ENCODE measurements around the gene GNA14. TPM values are rescaled to one million over a fixed set of nuclear protein-coding genes. Genes with fewer than 3 reads are reported as not detected.
A peak's percentile ranks its signal among the peaks of the same experiment; 100 is the strongest.

GNA14 gene
- total RNA-seq, 1 donor from 2014 or later: 0.14 TPM

DNA sequence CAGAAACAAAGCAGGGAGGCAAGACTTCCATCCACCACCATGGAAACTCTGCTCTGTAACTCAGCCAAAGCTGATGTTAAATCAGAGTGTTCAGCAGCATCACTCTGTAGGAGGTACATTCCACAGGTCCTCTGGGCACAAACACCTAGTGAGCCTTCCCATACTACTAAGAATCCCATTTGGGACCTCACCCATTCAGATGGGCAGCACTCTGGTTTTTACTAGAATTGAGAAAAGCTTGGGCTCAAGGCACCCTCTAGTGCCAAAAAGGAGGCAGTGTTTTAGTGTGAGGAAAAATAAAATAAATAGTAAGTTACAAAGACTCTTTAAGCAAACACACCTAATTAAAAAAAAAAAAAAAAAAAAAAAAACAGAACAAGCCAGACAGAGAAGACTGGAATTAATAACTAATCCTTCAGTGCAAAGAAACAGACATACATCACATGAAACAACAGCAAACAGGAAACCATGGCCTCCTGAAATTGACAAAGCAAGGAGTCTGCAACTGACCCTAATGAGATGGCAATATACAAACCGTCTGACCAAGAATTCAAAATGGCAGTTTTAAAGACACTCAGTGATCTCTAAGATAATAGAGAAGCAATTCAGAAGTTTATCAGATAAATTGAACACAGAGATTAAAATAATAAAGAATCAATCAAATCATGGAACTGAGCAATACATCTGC lies 159.5 kb downstream of the GNA14 start:
- Mint-ChIP-seq H3K4me1 (ENCODE audit: low read depth) (no peaks in the 10 kb centered on the region), H3K27ac (no peak overlapping the region), H3K4me3 (ENCODE audit: low read depth) (no peak overlapping the region), H3K9me3 (ENCODE audit: low read depth) (peaks cover 18% of the 10 kb centered on the region), H3K36me3 (ENCODE audit: insufficient read depth) (no peaks in the 10 kb centered on the region), H3K27me3 (no peaks in the 10 kb centered on the region)
- no peak for DNase-seq (ENCODE audit: low spot score, unreplicated experiment)
- TF ChIP-seq, protein P1, sequence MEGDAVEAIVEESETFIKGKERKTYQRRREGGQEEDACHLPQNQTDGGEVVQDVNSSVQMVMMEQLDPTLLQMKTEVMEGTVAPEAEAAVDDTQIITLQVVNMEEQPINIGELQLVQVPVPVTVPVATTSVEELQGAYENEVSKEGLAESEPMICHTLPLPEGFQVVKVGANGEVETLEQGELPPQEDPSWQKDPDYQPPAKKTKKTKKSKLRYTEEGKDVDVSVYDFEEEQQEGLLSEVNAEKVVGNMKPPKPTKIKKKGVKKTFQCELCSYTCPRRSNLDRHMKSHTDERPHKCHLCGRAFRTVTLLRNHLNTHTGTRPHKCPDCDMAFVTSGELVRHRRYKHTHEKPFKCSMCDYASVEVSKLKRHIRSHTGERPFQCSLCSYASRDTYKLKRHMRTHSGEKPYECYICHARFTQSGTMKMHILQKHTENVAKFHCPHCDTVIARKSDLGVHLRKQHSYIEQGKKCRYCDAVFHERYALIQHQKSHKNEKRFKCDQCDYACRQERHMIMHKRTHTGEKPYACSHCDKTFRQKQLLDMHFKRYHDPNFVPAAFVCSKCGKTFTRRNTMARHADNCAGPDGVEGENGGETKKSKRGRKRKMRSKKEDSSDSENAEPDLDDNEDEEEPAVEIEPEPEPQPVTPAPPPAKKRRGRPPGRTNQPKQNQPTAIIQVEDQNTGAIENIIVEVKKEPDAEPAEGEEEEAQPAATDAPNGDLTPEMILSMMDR (IDR thresholded peaks at IDR 0.05; ENCODE audit: unreplicated experiment): peak; percentile 52

DNA sequence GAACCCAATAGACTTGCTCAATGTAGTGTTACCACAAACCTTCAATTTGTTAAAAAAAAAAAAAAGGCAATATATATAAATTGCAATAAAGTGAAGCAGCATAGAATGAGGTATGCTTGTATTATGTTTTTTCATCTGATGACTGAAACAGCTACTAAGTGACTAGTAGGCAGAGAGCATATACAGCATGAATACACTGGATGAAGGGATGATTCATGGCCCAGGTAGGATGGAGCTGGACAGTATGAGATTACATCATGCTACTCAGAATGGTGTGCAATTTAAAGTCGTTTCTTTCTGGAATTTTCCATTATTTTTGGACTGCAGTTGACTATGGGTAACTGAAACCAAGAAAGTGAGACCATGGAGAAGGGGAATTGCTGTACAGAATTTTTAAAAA lies 161.2 kb downstream of the GNA14 start:
- Mint-ChIP-seq H3K36me3 (ENCODE audit: insufficient read depth) (no peaks in the 10 kb centered on the region), H3K4me1 (ENCODE audit: low read depth) (no peaks in the 10 kb centered on the region), H3K27ac (no peak overlapping the region), H3K27me3 (peaks cover 3% of the 10 kb centered on the region), H3K4me3 (ENCODE audit: low read depth) (no peak overlapping the region), H3K9me3 (ENCODE audit: low read depth) (peaks cover 17% of the 10 kb centered on the region)
- TF ChIP-seq, protein P1 (IDR thresholded peaks at IDR 0.05; ENCODE audit: unreplicated experiment): no peak
- DNase-seq (ENCODE audit: low spot score, unreplicated experiment): no peak

DNA sequence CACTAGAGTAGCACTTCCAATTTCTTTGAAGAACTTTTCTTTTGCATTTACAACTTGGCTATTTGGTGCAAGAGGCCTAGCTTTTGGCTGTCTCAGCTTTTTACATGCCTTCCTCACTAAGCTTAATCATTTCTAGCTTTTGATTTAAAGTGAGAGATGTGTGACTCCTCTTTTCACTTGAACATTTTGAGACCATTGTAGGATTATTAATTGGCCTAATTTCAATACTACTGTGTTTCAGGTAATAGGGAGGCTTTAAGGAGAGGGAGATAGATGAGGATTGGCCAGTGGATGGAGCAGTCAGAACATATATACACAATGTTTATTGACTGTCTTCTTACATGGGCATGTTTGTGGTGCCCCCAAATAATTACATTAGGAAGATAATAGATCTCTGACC lies 161.7 kb downstream of the GNA14 start:
- TF ChIP-seq, protein P1 (IDR thresholded peaks at IDR 0.05; ENCODE audit: unreplicated experiment): no peak
- H3K27ac Mint-ChIP-seq: no peak overlapping the region
- H3K4me1 Mint-ChIP-seq (ENCODE audit: low read depth): no peaks in the 10 kb centered on the region
- H3K4me3 Mint-ChIP-seq (ENCODE audit: low read depth): no peak overlapping the region
- no peak for DNase-seq (ENCODE audit: low spot score, unreplicated experiment)
- H3K27me3 Mint-ChIP-seq: peaks cover 3% of the 10 kb centered on the region
- H3K9me3 Mint-ChIP-seq (ENCODE audit: low read depth): peaks cover 12% of the 10 kb centered on the region
- H3K36me3 Mint-ChIP-seq (ENCODE audit: insufficient read depth): no peaks in the 10 kb centered on the region

DNA sequence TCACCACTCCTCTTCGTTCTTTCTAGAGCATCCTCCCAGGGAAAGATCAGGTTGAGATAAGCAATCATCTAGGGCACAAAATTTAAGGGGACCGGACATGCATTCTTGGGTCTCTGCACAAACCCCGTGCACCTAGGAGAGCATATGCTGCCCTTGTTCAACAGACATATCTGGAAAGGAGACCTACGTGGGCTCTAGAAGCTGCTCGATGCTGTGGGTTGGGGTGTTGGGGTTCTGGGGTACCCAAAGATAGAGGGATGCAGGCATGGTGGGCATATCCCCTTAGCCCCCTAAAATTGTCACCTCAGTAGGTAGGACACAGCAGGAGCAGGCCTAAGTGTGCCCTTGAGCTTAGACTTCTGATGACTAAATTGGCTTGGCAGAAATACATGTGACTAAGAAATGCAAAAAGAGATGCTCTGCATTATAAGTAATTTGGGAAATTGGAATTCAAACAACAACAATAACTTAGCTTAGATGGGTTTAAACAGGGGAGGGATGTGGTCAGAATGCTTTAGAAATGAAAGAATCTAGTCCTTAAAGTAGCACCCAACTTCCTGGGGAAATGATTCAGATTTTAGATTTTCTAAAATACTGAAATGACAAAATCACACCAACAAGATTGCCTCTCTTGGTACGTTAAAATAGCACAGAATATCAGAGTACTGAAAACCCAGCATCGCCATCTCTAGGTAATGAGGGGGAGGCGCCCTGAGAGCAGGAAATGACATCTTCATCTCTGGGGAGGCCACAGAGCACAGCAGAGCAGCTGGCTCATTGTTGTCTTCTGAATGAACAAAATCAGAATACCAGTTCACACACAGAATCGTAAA lies 172.3 kb downstream of the GNA14 start:
- Mint-ChIP-seq H3K27ac (no peak overlapping the region), H3K27me3 (no peaks in the 10 kb centered on the region), H3K4me1 (ENCODE audit: low read depth) (no peaks in the 10 kb centered on the region), H3K9me3 (ENCODE audit: low read depth) (peaks cover 8% of the 10 kb centered on the region), H3K36me3 (ENCODE audit: insufficient read depth) (no peaks in the 10 kb centered on the region), H3K4me3 (ENCODE audit: low read depth) (no peak overlapping the region)
- DNase-seq (ENCODE audit: low spot score, unreplicated experiment): no peak
- TF ChIP-seq, protein P1 (IDR thresholded peaks at IDR 0.05; ENCODE audit: unreplicated experiment): no peak

DNA sequence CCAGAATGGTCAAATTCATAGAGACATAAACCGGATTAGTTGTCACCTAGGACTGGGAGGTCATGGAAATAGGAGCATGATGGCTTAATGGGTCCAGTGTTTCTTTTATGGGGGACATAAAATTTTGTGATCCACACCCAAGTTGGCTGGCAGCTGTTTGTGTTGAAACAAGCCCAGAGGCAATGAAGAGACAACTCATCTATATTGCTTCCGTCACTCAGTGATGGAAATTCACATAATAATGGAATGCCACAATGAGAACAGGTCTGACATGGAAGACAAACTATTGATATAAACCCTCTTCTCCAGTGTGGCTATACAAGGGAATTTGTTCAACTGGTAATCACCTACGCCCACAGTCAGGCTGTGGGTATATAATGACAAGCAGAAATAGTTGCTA lies 173.2 kb downstream of the GNA14 start:
- Mint-ChIP-seq H3K4me1 (ENCODE audit: low read depth) (no peaks in the 10 kb centered on the region), H3K27me3 (no peaks in the 10 kb centered on the region), H3K9me3 (ENCODE audit: low read depth) (peaks cover 8% of the 10 kb centered on the region), H3K36me3 (ENCODE audit: insufficient read depth) (no peaks in the 10 kb centered on the region), H3K27ac (no peak overlapping the region), H3K4me3 (ENCODE audit: low read depth) (no peak overlapping the region)
- DNase-seq (ENCODE audit: low spot score, unreplicated experiment): no peak
- TF ChIP-seq, protein P1 (IDR thresholded peaks at IDR 0.05; ENCODE audit: unreplicated experiment): no peak
